DND-41 (cell line): ENCODE data around the gene RASL11B.

Source experiments
- ATAC-seq: fragments of 200-7000 bp; cut with Tn5 transposase; 3 replicates; pipeline ENCODE4 v1.9.1; 2021; ENCODE audit warnings: low read depth; ENCODE audit not compliant: insufficient read depth
- DNase-seq: peaks from one replicate; pipeline ENCODE4 v3.0.0-alpha.2; 2020
- H2AFZ ChIP-seq: 2 replicates; pipeline ENCODE4 v1.6.0; 2012; ENCODE audit warnings: low read depth, low read length
- H3K27ac ChIP-seq: 2 replicates; pipeline ENCODE4 v1.5.1; 2012; ENCODE audit warnings: low read length, inconsistent platforms
- H3K27me3 ChIP-seq: fragments of 200-600 bp; sonication (generic); 2 replicates; pipeline ENCODE4 v1.6.0; 2012; ENCODE audit warnings: low read length, mild to moderate bottlenecking, inconsistent platforms; ENCODE audit not compliant: insufficient read depth, poor library complexity
- H3K36me3 ChIP-seq: 2 replicates; pipeline ENCODE4 v1.5.1; 2012; ENCODE audit warnings: low read length, inconsistent platforms; ENCODE audit not compliant: insufficient read depth
- H3K4me1 ChIP-seq: 2 replicates; pipeline ENCODE4 v1.5.1; 2012; ENCODE audit warnings: mild to moderate bottlenecking, low read length; ENCODE audit not compliant: insufficient read depth
- H3K4me2 ChIP-seq: 2 replicates; pipeline ENCODE4 v1.6.0; 2012; ENCODE audit warnings: mild to moderate bottlenecking, moderate library complexity, low read length, inconsistent platforms; ENCODE audit not compliant: insufficient read depth
- H3K4me3 ChIP-seq, 2 experiments: fragments of 200-600 bp in 1 of 2; shearing (Covaris generic) in 1 of 2; 2 replicates each; pipeline ENCODE4 v1.5.1; 2012 to 2016; ENCODE audit warnings: inconsistent platforms in 2 of 2, low read length in 2 of 2, mild to moderate bottlenecking in 2 of 2, low read depth in 1 of 2, moderate library complexity in 1 of 2
- H3K79me2 ChIP-seq: 2 replicates; pipeline ENCODE4 v1.6.0; 2012; ENCODE audit warnings: low read length, inconsistent platforms; ENCODE audit not compliant: insufficient read depth
- H3K9ac ChIP-seq: 2 replicates; pipeline ENCODE4 v1.6.0; 2012; ENCODE audit warnings: low read depth, mild to moderate bottlenecking, inconsistent platforms, low read length, moderate library complexity
- H3K9me3 ChIP-seq: 2 replicates; pipeline ENCODE4 v1.5.1; 2012; ENCODE audit warnings: low read length, moderate library complexity, mild to moderate bottlenecking, inconsistent platforms; ENCODE audit not compliant: insufficient read depth, severe bottlenecking
- H4K20me1 ChIP-seq: 2 replicates; pipeline ENCODE4 v1.6.0; 2012; ENCODE audit warnings: low read length; ENCODE audit not compliant: insufficient read depth
- EZH2 ChIP-seq: IDR thresholded peaks from 3 replicates; pipeline ENCODE4 v1.6.1; 2012; ENCODE audit warnings: borderline replicate concordance, low read depth, mild to moderate bottlenecking, moderate library complexity, low read length, inconsistent platforms; ENCODE audit not compliant: severe bottlenecking
- TF ChIP-seq, protein P1 (sequence below): IDR thresholded peaks from 2 replicates; pipeline ENCODE4 v1.5.1; 2012; ENCODE audit warnings: borderline replicate concordance, low read length, moderate library complexity, mild to moderate bottlenecking; ENCODE audit not compliant: poor library complexity, severe bottlenecking; ENCODE audit errors: extremely low read depth

The RASL11B gene

GRCh38 chr4:52852041-52852440 is 10.1 kb upstream of the RASL11B start:
- Histone ChIP-seq H3K4me1 (peaks cover 4% of the 10 kb centered on the region), H3K4me3 (no peak overlapping the region), H3K4me2 (no peak overlapping the region), H3K9ac (no peak overlapping the region), H3K79me2 (no peaks in the 10 kb centered on the region), H2AFZ (no peak overlapping the region), H4K20me1 (no peaks in the 10 kb centered on the region), H3K9me3 (no peaks in the 10 kb centered on the region), H3K36me3 (no peaks in the 10 kb centered on the region), H3K27ac (no peak overlapping the region), H3K27me3 (no peaks in the 10 kb centered on the region)
- ATAC-seq (no peak), DNase-seq (no peak)
- no peak for TF ChIP-seq EZH2
- TF ChIP-seq, protein P1, sequence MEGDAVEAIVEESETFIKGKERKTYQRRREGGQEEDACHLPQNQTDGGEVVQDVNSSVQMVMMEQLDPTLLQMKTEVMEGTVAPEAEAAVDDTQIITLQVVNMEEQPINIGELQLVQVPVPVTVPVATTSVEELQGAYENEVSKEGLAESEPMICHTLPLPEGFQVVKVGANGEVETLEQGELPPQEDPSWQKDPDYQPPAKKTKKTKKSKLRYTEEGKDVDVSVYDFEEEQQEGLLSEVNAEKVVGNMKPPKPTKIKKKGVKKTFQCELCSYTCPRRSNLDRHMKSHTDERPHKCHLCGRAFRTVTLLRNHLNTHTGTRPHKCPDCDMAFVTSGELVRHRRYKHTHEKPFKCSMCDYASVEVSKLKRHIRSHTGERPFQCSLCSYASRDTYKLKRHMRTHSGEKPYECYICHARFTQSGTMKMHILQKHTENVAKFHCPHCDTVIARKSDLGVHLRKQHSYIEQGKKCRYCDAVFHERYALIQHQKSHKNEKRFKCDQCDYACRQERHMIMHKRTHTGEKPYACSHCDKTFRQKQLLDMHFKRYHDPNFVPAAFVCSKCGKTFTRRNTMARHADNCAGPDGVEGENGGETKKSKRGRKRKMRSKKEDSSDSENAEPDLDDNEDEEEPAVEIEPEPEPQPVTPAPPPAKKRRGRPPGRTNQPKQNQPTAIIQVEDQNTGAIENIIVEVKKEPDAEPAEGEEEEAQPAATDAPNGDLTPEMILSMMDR: no peak

- no peak for DNase-seq
- Histone ChIP-seq H3K9ac (no peak overlapping the region), H3K27ac (no peak overlapping the region), H3K36me3 (no peaks in the 10 kb centered on the region), H3K4me2 (no peak overlapping the region), H4K20me1 (no peaks in the 10 kb centered on the region), H3K27me3 (no peaks in the 10 kb centered on the region), H3K4me1 (peaks cover 4% of the 10 kb centered on the region), H3K9me3 (no peaks in the 10 kb centered on the region), H2AFZ (no peak overlapping the region), H3K79me2 (no peaks in the 10 kb centered on the region), H3K4me3 (no peak overlapping the region)
- TF ChIP-seq, protein P1: no peak
- no peak for TF ChIP-seq EZH2
- no peak for ATAC-seq
Measured at GRCh38 chr4:52852711-52853110, 9.4 kb upstream of the RASL11B start.

GRCh38 chr4:52853351-52853750 is 8.8 kb upstream of the RASL11B start:
- no peaks in the 10 kb centered on the region for H3K27me3 ChIP-seq
- no peaks in the 10 kb centered on the region for H4K20me1 ChIP-seq
- no peak for DNase-seq
- no peaks in the 10 kb centered on the region for H3K79me2 ChIP-seq
- no peak overlapping the region for H3K4me2 ChIP-seq
- no peak for TF ChIP-seq EZH2
- TF ChIP-seq, protein P1: no peak
- H3K36me3 ChIP-seq: no peaks in the 10 kb centered on the region
- H3K9me3 ChIP-seq: peaks cover 5% of the 10 kb centered on the region
- no peak overlapping the region for H3K27ac ChIP-seq
- no peak overlapping the region for H2AFZ ChIP-seq
- peaks cover 4% of the 10 kb centered on the region for H3K4me1 ChIP-seq
- no peak overlapping the region for H3K4me3 ChIP-seq
- ATAC-seq: no peak
- no peak overlapping the region for H3K9ac ChIP-seq

DNA sequence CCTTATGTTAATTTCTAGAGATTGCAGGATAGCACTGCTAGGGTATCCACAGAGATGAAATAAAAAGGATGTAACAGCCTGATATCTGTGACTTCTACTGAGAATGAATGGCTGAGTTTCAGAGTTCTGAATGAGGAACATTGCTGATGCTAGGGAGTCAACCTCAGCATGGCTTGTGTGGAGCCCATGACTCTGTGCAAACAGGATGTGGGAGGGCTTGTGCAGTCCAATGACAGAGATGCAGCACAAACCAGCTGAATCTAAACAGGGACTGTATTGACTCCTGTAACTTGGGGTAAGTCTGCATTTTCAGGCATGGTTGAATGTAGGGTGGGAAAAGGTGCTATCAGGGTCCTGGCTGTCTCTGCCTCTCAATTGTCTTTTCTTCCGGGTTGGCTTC is 5.3 kb upstream of the RASL11B start:
- no peak overlapping the region for H3K4me3 ChIP-seq
- no peaks in the 10 kb centered on the region for H3K79me2 ChIP-seq
- H3K9ac ChIP-seq: no peak overlapping the region
- ATAC-seq (peak; percentile 87), DNase-seq (peak; percentile 19)
- H3K4me2 ChIP-seq: no peak overlapping the region
- H3K36me3 ChIP-seq: no peaks in the 10 kb centered on the region
- no peak overlapping the region for H2AFZ ChIP-seq
- TF ChIP-seq EZH2: no peak
- TF ChIP-seq, protein P1: no peak
- H3K27me3 ChIP-seq: no peaks in the 10 kb centered on the region
- H4K20me1 ChIP-seq: no peaks in the 10 kb centered on the region
- peaks cover 10% of the 10 kb centered on the region for H3K9me3 ChIP-seq
- H3K27ac ChIP-seq: no peak overlapping the region
- peaks cover 4% of the 10 kb centered on the region for H3K4me1 ChIP-seq
